SJCRH30 (cell line): ENCODE results near the gene GNRHR. TPM values are rescaled to one million over a fixed set of nuclear protein-coding genes. Genes with fewer than 3 reads are reported as not detected.
A peak's percentile ranks its signal among the peaks of the same experiment; 100 is the strongest.
"Not testable (repeated sequence)": the region's sequence is repeated elsewhere in the genome, so short reads cannot be mapped to it uniquely, and the experiment has no call there.

Source experiments
- DNase-seq, 2 experiments: peaks; one replicate each; pipeline ENCODE4 v3.0.0-alpha.2; 2015 to 2020
- H3K27ac ChIP-seq: fragments of 250-450 bp; sonication (Bioruptor Pico); 2 replicates; pipeline ENCODE4 v1.5.1; 2020; ENCODE audit warnings: mild to moderate bottlenecking, moderate library complexity
- H3K27me3 ChIP-seq: fragments of 250-450 bp; sonication (Bioruptor Pico); 2 replicates; pipeline ENCODE4 v1.5.1; 2020; ENCODE audit warnings: mild to moderate bottlenecking, moderate library complexity
- H3K36me3 ChIP-seq: fragments of 250-450 bp; sonication (Bioruptor Pico); 2 replicates; pipeline ENCODE4 v1.5.1; 2020; ENCODE audit warnings: mild to moderate bottlenecking, moderate library complexity
- H3K4me1 ChIP-seq: fragments of 250-450 bp; sonication (Bioruptor Pico); 2 replicates; pipeline ENCODE4 v1.5.1; 2020; ENCODE audit warnings: mild to moderate bottlenecking, moderate library complexity
- H3K4me3 ChIP-seq: fragments of 250-450 bp; sonication (Bioruptor Pico); 2 replicates; pipeline ENCODE4 v1.5.1; 2020; ENCODE audit warnings: mild to moderate bottlenecking, moderate library complexity
- H3K9me3 ChIP-seq: fragments of 250-450 bp; sonication (Bioruptor Pico); replicated peaks from 2 replicates; pipeline ENCODE4 v1.5.1; 2020; ENCODE audit warnings: mild to moderate bottlenecking, moderate library complexity
- total RNA-seq: library from RNA; depleted of rRNA; stranded (reverse); fragments of >200 nt; shearing (Covaris generic); gene quantifications from 2 replicates; pipeline ENCODE4 v1.2.3, GENCODE V29; 2014

The GNRHR gene
- total RNA-seq, 1 experiment from 2014 or later: not detected

DNA sequence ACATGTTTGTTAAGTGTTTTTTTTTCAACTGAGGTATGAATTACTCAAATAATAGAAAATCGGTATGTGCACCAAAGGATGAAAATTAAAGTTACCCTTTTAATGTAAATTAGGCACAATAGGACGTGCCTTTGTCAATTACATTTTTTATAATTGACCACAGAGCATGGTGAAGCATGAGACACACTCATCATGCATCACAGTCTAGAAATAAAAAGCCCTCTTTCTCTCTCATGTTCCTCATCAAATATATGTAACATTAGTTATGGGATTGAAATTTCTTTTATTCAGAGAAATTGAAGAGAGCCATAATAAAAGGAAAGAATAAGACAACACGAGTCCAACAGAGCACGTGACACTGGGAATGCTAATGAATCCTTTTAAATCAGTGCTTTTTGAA lies 3.5 kb downstream of the GNRHR start:
- Histone ChIP-seq H3K9me3 (no peaks in the 10 kb centered on the region), H3K27ac (no peak overlapping the region), H3K4me3 (no peak overlapping the region), H3K27me3 (no peaks in the 10 kb centered on the region), H3K36me3 (0 out of 2 replicates have a peak, but pooled peaks cover 2% of the 10 kb centered on the region), H3K4me1 (peaks cover 7% of the 10 kb centered on the region; the same call in 1 of the 2 replicates)
- DNase-seq: no peak

DNA sequence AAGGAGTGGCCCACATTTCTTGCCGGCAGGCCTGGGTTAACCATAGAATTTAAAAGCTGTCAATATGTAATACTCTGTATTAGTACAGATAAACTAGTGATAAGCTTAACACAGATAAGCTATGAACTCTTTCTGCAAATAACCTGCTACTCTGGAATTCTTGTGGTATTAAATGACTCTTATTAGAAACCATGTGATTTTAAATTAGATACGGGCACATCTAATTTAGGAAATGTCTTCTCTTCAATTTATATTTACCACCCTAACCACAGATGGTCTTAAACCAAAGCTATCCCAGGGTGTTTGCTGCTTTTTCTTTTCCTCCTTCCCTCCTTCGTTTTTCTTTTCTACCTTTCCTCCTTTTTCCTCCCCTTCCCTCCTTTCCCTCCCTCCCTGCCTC lies 4.9 kb downstream of the GNRHR start:
- Histone ChIP-seq H3K4me1 (peaks cover 7% of the 10 kb centered on the region; the same call in 1 of the 2 replicates), H3K27me3 (no peaks in the 10 kb centered on the region), H3K36me3 (no peaks in the 10 kb centered on the region), H3K9me3 (no peaks in the 10 kb centered on the region), H3K4me3 (no peak overlapping the region), H3K27ac (no peak overlapping the region)
- no peak for DNase-seq

DNA sequence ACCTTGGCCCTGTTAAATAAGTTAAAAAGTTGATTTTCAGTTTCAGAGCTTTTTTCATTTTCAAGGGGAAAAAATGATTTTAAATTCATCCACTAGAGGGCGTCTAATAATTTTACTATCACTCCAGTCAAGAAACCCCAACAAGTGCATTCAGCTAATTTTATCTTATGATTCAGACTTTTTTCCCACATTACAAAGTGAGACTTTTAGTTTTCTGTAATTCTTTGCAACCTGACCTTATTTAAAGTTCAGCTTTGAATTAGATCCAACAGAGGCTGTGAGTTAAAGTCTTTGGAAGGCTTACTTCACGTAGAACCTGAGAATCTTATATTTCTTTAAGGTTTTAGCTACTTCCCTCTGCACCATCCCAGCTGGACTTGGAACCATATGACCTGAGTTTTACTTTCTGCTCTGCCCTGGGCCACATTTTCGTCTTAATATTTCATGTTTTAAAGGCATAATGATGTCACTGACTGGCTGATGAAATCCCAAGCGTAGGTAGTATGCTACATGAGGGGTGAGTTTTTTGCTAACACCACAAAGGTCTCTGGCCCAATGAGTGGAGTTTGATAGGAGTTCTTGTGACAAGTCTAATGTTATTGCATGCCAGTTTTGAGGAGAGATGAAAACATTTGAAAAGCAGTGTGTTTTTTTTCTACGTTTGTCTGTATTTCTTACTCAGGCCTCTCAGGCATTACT lies 7.2 kb downstream of the GNRHR start:
- peak in 1 of 2 experiments; percentile 62 for DNase-seq
- Histone ChIP-seq H3K9me3 (no peaks in the 10 kb centered on the region), H3K4me1 (peaks cover 7% of the 10 kb centered on the region; the same call in 1 of the 2 replicates), H3K4me3 (no peak overlapping the region), H3K36me3 (no peaks in the 10 kb centered on the region), H3K27ac (no peak overlapping the region), H3K27me3 (no peaks in the 10 kb centered on the region)

DNA sequence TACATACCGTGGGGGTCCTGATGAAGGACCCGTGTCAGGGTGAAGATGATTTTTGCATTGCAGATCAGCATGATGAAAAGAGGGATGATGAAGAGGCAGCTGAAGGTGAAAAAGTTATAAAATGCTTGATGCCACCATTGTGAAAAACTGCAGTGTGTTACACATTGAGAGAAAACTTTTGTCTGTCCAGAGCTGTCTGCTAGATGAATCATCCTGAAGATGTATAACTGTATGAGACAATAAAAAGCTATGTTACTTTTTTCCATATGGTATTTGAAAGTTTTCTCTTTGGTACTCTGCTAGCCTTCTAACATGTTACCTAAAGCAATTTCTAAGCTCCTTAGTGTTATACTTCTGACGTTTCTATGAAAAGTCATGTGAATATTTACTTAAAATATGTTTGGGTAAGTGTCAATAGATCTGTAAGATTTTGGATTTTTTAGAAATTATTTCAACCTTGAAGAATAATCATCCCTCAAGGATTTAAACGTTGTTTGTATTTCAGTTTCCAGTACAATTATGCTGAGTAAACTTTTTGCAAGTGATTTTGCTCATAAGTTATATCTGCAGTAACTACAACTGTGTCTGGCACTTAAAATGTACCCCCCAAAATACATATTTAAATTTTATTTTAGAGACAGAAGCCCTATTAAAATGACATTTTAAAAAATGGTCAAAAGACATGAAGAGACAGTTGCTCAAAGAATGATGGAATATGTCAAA lies 9.5 kb downstream of the GNRHR start:
- Histone ChIP-seq H3K9me3 (no peaks in the 10 kb centered on the region), H3K36me3 (no peaks in the 10 kb centered on the region), H3K4me3 (no peak overlapping the region), H3K4me1 (peaks cover 7% of the 10 kb centered on the region; the same call in 1 of the 2 replicates), H3K27ac (no peak overlapping the region), H3K27me3 (no peaks in the 10 kb centered on the region)
- DNase-seq: no peak

DNA sequence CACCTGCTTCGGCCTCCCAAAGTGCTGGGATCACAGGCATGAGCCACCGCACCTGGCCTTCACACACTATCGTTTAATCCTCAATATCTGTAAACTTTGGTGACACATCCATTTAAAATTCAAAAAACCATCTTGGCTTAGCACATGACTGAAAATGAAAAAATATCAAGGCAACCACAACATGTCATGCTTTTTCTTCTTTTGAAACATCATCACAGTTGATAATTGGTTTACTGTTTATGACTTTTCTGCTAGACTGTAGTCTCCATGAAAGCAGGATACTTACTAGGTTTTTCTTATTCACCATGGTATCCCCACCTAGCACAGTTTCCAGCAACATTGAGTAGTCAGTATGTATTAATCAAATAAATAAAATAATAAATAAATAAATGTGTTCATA lies 11.0 kb downstream of the GNRHR start:
- no peak overlapping the region for H3K4me3 ChIP-seq
- no peak for DNase-seq
- H3K9me3 ChIP-seq: no peaks in the 10 kb centered on the region
- H3K4me1 ChIP-seq: no peaks in the 10 kb centered on the region
- no peaks in the 10 kb centered on the region for H3K27me3 ChIP-seq
- no peak overlapping the region for H3K27ac ChIP-seq
- H3K36me3 ChIP-seq: no peaks in the 10 kb centered on the region

DNA sequence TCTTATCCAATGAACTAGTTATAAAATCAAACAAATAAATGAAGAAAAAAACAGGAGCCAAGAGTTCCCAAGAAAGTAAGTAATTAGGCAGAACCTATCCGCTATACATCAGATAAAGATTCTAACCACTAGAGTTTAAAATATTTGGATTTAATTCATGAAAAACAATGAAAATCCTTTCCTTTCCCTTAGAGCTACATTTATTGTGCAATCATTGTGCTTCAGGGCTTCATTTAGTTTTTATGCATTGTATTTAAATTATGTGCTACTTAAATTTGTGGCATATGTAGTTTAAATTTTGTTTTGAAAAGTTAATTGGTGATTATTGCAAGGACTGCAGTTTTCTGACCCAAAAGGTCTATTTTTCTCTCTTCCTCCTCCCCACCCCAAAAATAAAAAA lies 17.9 kb downstream of the GNRHR start:
- Histone ChIP-seq H3K9me3 (no peaks in the 10 kb centered on the region), H3K36me3 (no peaks in the 10 kb centered on the region), H3K4me1 (no peaks in the 10 kb centered on the region), H3K27me3 (no peaks in the 10 kb centered on the region), H3K27ac (no peak overlapping the region), H3K4me3 (no peak overlapping the region)
- no peak for DNase-seq

DNA sequence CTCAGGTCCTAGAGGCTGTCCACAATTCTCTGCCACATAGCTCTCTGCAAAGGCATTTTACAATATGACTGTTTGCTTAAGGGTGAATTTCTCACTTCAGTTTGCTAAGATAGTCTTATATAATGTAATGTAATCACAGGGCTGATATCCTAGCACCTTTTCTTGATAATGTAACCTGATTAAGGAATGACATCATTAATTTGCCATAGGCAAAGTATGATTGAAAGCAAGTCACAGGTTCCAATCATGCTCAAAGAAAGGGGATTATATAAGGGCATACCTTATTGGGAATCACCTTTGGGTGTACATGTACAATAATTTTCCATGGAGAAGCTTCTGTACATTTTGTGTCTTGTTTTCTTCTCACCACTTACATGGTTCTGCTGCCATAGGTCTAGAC lies 18.9 kb downstream of the GNRHR start:
- H3K4me1 ChIP-seq: no peaks in the 10 kb centered on the region
- no peak for DNase-seq
- no peak overlapping the region for H3K27ac ChIP-seq
- H3K27me3 ChIP-seq: no peaks in the 10 kb centered on the region
- no peaks in the 10 kb centered on the region for H3K36me3 ChIP-seq
- no peaks in the 10 kb centered on the region for H3K9me3 ChIP-seq
- no peak overlapping the region for H3K4me3 ChIP-seq

DNA sequence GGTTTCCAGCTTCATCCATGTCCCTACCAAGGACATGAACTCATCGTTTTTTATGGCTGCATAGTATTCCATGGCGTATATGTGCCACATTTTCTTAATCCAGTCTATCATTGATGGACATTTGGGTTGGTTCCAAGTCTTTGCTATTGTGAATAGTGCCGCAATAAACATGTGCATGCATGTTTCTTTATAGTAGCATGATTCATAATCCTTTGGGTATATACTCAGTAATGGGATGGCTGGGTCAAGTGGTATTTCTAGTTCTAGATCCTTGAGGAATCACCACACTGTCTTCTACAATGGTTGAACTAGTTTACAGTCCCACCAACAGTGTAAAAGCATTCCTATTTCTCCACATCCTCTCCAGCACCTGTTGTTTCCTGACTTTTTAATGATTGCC lies 23.7 kb downstream of the GNRHR start:
- H3K4me1 ChIP-seq, DNase-seq, H3K9me3 ChIP-seq, H3K27ac ChIP-seq, H3K4me3 ChIP-seq, H3K36me3 ChIP-seq, H3K27me3 ChIP-seq: not testable (repeated sequence)

DNA sequence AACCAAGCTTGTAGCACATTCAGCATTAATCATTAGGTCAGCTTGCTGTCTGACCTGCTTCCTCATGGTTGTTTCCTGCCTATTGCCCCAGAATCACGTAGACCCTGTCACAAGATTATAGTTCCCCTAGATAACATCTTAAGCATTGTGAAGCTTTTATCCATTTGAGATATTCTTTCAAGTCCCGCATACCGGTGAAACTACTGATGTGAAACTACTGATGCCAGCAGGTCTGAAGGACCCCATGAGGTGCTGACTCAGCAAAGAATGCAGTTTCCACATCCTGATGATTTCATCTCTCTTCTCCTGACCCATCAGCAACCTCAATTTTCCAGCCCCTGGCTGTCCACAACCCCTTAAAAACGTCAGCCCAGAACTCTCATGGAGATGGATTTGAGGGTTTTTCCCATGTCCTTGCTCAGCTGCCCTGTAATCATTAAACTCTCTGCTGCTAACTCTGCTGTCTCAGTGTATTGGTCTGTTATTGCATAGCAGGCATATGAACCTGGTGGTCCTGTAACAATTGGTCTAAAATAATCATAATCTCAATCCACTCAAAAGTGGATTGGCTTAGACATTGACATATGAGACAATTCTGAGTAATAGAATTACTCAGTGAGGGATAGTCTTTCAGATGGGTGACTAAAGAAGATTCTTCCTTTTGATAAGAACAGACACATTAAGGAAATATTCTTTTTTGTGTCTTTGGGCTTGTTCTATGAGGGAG lies 26.9 kb downstream of the GNRHR start:
- H3K9me3 ChIP-seq: no peaks in the 10 kb centered on the region
- no peak overlapping the region for H3K4me3 ChIP-seq
- H3K27me3 ChIP-seq: no peaks in the 10 kb centered on the region
- no peak overlapping the region for H3K27ac ChIP-seq
- no peaks in the 10 kb centered on the region; the same call in 1 of the 2 replicates for H3K4me1 ChIP-seq
- DNase-seq: no peak
- H3K36me3 ChIP-seq: no peaks in the 10 kb centered on the region

DNA sequence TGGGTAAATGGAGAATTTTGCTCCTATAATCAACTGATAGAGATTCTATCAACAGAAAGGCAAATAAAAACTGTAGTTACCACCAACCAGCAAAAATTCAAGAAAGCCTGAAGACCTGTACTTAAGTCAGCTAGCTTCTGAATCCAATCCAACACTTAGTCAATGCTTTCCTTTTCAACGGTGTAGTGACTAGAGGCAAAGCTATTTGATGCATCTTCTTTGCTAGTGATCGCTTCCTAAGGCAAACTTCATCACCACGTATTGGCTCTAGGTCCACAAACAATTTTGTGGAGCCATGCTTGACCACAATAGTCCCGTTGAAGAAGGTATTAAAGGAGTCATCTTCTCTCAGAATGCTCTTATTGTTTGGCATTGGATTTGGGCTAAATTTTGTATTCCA lies 28.2 kb downstream of the GNRHR start:
- Histone ChIP-seq H3K9me3 (no peaks in the 10 kb centered on the region), H3K27me3 (no peaks in the 10 kb centered on the region), H3K4me1 (peaks cover 6% of the 10 kb centered on the region), H3K4me3 (no peak overlapping the region), H3K36me3 (peaks cover 10% of the 10 kb centered on the region; the same call in 1 of the 2 replicates), H3K27ac (no peak overlapping the region)
- no peak for DNase-seq

DNA sequence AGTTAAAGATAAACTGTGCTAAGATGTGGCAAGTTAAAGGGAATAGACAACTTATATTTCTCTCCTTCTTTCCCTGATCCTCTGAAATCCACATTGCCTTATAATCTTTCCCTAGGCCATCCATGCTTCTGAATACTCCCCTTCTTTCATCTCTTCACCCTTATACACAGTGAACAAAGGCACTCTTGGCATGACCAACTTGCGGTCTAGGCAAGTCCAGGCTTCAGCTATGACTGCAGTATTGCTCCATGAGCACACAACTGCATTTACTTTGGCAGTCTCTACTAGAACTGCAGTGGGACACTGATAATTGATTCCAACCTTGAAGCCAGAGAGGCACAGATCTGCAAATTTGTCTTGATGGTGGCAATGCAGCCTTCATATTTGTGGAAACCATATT lies 29.1 kb downstream of the GNRHR start:
- Histone ChIP-seq H3K36me3 (peaks cover 13% of the 10 kb centered on the region; the same call in 1 of the 2 replicates), H3K27ac (no peak overlapping the region), H3K4me3 (no peak overlapping the region), H3K9me3 (no peaks in the 10 kb centered on the region), H3K27me3 (no peaks in the 10 kb centered on the region), H3K4me1 (peaks cover 6% of the 10 kb centered on the region)
- no peak for DNase-seq

DNA sequence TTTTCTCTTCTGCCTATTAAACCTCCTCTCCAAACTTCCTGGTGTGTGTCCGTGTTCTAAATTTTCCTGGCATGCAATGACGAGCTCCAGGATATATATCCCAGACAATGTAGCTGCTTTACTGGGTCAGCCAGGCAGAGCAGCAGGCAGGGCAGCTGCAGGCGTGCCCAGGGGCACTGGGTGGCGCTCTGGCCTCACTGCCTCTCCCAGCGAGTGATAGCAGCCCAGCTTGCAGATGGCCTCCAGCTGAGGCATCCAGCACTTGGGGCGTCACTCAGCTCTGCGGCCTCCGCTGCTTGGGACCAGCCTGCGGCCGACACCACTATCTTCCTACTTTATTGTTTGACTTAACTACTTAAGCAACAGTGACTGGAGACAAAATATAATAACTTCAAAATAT lies 30.2 kb downstream of the GNRHR start:
- H3K27ac ChIP-seq: no peak overlapping the region
- DNase-seq: peak in 1 of 2 experiments; percentile 18
- peaks cover 13% of the 10 kb centered on the region; the same call in 1 of the 2 replicates for H3K36me3 ChIP-seq
- peaks cover 6% of the 10 kb centered on the region for H3K4me1 ChIP-seq
- no peak overlapping the region for H3K4me3 ChIP-seq
- no peaks in the 10 kb centered on the region for H3K9me3 ChIP-seq
- no peaks in the 10 kb centered on the region for H3K27me3 ChIP-seq

DNA sequence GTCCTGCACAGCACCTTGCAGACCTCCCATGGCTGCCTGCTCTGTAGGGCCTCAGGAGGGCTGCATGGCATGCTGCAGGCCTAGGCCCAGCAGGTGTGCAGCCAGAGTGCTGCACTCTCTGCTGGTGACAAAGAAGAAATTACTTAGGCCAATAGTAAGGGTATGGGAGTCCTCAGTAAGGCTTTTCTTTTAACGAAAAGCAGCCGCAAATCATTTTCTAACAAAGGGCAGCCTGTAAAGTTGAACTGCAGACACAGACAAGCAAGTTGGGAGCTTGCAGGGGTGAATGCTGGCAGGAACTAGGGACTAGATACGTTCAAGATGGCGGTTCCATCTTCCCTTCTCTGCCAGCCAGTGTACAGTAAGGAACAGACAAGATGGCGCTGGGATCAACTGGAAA lies 30.8 kb downstream of the GNRHR start:
- Histone ChIP-seq H3K4me1 (peaks cover 6% of the 10 kb centered on the region), H3K27me3 (no peaks in the 10 kb centered on the region), H3K9me3 (no peaks in the 10 kb centered on the region), H3K27ac (no peak overlapping the region), H3K4me3 (no peak overlapping the region), H3K36me3 (peaks cover 13% of the 10 kb centered on the region; the same call in 1 of the 2 replicates)
- DNase-seq: no peak

DNA sequence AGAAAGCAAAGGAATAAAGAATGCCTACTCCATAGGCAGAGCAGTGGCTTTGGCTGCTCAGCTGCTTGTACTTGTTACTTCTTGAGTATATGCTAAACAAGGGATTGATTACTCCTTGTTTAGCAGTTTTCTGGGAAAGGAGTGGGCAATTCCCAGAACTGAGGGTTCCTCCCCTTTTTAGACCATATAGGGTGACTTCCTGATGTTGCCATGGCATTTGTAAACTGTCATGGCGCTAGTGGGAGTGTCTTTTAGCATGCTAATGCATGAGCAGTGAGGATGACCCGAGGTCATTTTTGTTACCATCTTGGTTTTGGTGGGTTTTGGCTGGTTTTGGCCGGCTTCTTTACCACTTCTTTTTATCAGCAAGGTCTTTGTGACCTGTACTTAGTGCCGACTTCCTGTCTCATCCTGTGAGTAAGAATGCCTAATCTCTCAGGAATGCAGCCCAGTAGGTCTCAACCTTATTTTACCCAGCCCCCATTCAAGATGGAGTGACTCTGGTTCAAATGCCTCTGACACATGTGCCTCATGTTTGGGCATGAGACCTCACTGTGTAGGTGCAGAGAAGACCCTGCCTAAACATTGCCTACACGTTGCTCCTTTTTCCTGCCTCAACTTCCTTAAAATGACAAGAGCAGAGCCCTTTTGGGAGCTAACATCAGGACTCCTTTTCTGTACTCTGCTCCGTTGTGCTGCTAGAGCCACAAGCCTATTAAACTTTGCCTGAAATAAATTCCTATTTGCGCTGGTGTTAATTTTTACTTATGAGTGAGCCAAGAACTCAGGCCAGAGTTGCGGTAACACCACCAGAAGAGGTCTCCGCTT lies 32.2 kb downstream of the GNRHR start:
- Histone ChIP-seq H3K36me3 (peaks cover 13% of the 10 kb centered on the region; the same call in 1 of the 2 replicates), H3K27ac (no peak overlapping the region), H3K27me3 (no peaks in the 10 kb centered on the region), H3K4me1 (peaks cover 6% of the 10 kb centered on the region), H3K4me3 (no peak overlapping the region), H3K9me3 (no peaks in the 10 kb centered on the region)
- DNase-seq: no peak
